Measurements from ENCODE around the gene H1-8. TPM values are rescaled to one million over a fixed set of nuclear protein-coding genes. Genes with fewer than 3 reads are reported as not detected.

H1-8 gene
- total RNA-seq, 1 donor from 2014 or later, result not detected

DNA sequence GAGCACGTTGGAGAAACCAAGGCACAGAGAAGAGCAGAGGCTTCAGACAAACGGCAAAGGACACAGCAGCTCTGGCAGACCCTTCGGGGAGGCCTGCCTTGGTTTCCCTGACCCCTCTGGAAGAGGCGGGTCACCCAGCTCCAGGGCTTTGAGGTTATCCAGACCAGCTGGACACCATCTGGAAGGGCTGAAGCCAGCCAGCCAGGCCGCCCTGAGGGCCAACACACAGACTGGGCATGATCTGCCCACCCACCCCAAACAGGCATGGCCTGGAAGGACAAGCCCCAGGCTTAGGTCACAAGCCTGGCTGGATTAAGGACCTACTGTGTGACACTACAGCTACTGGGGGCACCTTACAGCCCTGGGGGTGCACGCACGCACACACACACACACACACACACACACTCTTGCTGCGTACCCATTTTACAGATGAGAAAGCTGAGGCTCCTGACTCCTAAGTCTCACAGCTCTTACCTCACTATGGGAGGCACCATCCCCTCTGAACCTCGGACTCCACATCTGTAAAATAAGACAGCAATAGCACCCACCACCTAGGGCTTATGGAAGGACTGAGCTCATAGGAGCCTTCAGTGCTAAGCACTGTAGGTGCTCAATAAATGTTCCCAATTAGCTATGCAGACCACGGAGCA, 52.7 kb downstream of the H1-8 start:
- TF ChIP-seq CTCF (IDR thresholded peaks at IDR 0.05; ENCODE audit: insufficient read depth, low read length, poor library complexity, severe bottlenecking), result no peak
- no peaks in the 10 kb centered on the region for H3K27me3 ChIP-seq (ENCODE audit: control insufficient read depth, insufficient read depth, low read length)
- no peak for DNase-seq (ENCODE audit: low read depth)
- no peaks in the 10 kb centered on the region for H3K36me3 ChIP-seq (ENCODE audit: control insufficient read depth, insufficient read depth, low read length)
- no peak overlapping the region for H3K4me3 ChIP-seq (ENCODE audit: low read depth, low read length)

- no peak for TF ChIP-seq CTCF (IDR thresholded peaks at IDR 0.05; ENCODE audit: insufficient read depth, low read length, poor library complexity, severe bottlenecking)
- DNase-seq (ENCODE audit: low read depth), result peak; percentile 61
- Histone ChIP-seq H3K4me3 (ENCODE audit: low read depth, low read length) (no peak overlapping the region), H3K27me3 (ENCODE audit: control insufficient read depth, insufficient read depth, low read length) (no peaks in the 10 kb centered on the region), H3K36me3 (ENCODE audit: control insufficient read depth, insufficient read depth, low read length) (no peaks in the 10 kb centered on the region)
These were observed 53.5 kb downstream of the H1-8 start for GRCh38 chr3:129596194-129597086.

DNA sequence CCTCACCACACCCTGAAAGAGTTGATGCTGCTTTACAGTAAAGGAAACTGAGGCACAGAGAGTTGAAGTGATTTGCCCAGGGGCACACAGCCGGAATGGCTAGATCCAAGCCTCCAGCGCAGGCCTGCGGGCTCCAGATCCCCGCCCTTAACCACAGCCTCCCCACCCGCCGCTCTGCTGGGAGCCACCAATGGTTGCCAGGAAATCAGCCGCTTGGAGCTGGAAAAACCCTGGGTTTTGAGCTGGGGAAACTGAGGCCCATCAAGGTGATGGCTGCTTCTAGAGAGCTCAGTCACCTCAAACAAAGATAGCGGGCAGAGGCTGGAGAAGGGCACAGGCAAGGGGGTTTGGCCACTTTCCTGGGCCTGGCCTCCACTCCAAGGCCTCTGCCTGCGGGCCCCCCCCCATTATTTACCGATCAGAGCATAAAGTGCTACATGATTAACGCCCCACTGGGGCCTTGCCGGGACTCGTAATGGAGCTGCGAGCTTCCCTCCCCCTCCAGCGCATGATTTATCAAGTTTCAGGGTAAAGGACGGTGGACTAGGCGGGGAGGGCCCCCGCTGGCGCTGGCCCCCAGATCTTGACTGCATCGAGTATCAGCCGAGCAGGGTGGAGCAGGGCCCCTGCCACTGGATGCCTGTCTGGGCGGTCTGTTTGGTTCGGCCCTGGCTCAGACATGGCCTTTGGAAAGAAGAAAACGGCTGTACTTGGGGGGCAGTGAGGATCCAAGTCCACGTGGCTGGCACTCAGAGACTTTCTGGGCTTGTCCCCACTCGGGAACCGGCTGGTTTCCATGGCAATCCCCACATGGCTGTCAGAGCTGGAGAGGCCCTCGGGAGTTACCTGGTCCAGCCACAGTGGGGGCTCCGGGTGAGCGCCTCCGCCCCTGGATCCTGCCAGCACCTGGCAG, 54.4 kb downstream of the H1-8 start:
- no peak for DNase-seq (ENCODE audit: low read depth)
- Histone ChIP-seq H3K27me3 (ENCODE audit: control insufficient read depth, insufficient read depth, low read length) (no peaks in the 10 kb centered on the region), H3K4me3 (ENCODE audit: low read depth, low read length) (no peak overlapping the region), H3K36me3 (ENCODE audit: control insufficient read depth, insufficient read depth, low read length) (no peaks in the 10 kb centered on the region)
- TF ChIP-seq CTCF (IDR thresholded peaks at IDR 0.05; ENCODE audit: insufficient read depth, low read length, poor library complexity, severe bottlenecking), result no peak

DNA sequence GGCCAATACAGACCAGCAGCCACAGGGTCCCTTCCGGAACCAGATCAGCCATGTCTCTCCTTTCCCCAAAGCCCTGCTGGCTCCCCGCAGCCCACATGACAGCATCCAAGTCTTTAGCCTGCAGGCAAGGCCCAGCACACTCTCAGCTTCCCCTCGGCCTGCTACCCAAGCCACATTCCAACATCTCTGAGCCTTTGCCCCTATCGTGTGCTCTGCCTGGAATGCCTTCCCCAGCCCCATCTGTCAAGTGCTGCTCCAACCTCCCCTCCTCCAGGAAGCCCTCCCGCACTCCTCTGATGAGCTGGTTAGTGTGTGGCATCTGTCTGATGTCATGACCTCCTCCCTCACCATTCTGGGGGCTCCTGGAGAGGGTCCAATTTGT, 55.0 kb downstream of the H1-8 start:
- DNase-seq (ENCODE audit: low read depth), result no peak
- Histone ChIP-seq H3K4me3 (ENCODE audit: low read depth, low read length) (no peak overlapping the region), H3K27me3 (ENCODE audit: control insufficient read depth, insufficient read depth, low read length) (no peaks in the 10 kb centered on the region), H3K36me3 (ENCODE audit: control insufficient read depth, insufficient read depth, low read length) (no peaks in the 10 kb centered on the region)
- no peak for TF ChIP-seq CTCF (IDR thresholded peaks at IDR 0.05; ENCODE audit: insufficient read depth, low read length, poor library complexity, severe bottlenecking)

DNA sequence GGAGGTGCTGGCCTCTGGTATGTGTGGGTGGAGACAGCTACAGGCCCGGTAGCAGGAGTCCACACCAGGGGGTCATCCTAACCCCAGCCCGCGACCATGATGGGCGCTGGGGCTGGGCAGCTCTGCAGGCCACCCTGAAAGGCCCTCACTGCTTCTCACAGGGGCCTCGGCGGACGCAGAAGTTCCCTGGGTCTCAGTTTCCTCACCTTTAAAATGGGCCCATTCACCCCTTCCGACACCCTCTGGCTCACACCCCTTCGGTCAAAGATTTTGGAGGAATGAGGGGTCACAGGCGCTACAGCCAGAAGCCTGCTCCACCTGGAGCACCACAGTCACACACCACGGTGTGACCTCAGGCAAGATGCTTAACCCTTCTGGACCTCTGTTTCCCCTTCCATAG, 55.5 kb downstream of the H1-8 start:
- no peak for TF ChIP-seq CTCF (IDR thresholded peaks at IDR 0.05; ENCODE audit: insufficient read depth, low read length, poor library complexity, severe bottlenecking)
- no peak for DNase-seq (ENCODE audit: low read depth)
- H3K36me3 ChIP-seq (ENCODE audit: control insufficient read depth, insufficient read depth, low read length), result no peaks in the 10 kb centered on the region
- H3K27me3 ChIP-seq (ENCODE audit: control insufficient read depth, insufficient read depth, low read length), result no peaks in the 10 kb centered on the region
- H3K4me3 ChIP-seq (ENCODE audit: low read depth, low read length), result no peak overlapping the region

Data from kidney epithelial cell (primary cell).